HS-5 (cell line): ENCODE results near the gene SERP2.

Source experiments
- DNase-seq: peaks from one replicate; pipeline ENCODE4 v3.0.0-alpha.2; 2012; ENCODE audit warnings: low read depth

Gene SERP2

GRCh38 chr13:44359983-44360375 lies 13.6 kb upstream of the SERP2 start:
- DNase-seq, result no peak

- DNase-seq, result no peak
These were observed 11.1 kb upstream of the SERP2 start for GRCh38 chr13:44362394-44363040.

GRCh38 chr13:44363631-44364344 lies 9.8 kb upstream of the SERP2 start:
- DNase-seq, result no peak

GRCh38 chr13:44364345-44365000 lies 9.2 kb upstream of the SERP2 start:
- DNase-seq, result peak; percentile 42

GRCh38 chr13:44365008-44365407 lies 8.6 kb upstream of the SERP2 start:
- peak; percentile 47 for DNase-seq

GRCh38 chr13:44365899-44366298 lies 7.7 kb upstream of the SERP2 start:
- DNase-seq, result no peak

GRCh38 chr13:44368062-44368591 lies 5.5 kb upstream of the SERP2 start:
- no peak for DNase-seq

GRCh38 chr13:44368599-44369368 lies 4.8 kb upstream of the SERP2 start:
- DNase-seq, result no peak

GRCh38 chr13:44371421-44371820 lies 2.2 kb upstream of the SERP2 start:
- DNase-seq, result no peak

- no peak for DNase-seq
These were observed 400 bp upstream of the SERP2 start for GRCh38 chr13:44373247-44373600.

GRCh38 chr13:44374348-44374712 lies 706 bp downstream of the SERP2 start:
- no peak for DNase-seq

- DNase-seq, result no peak
These were observed 4.7 kb downstream of the SERP2 start for GRCh38 chr13:44378277-44378676.

- DNase-seq, result no peak
These were observed 6.3 kb downstream of the SERP2 start for GRCh38 chr13:44379885-44380284.

- DNase-seq, result no peak
These were observed 7.0 kb downstream of the SERP2 start for GRCh38 chr13:44380404-44381165.

GRCh38 chr13:44382635-44383145 lies 9.1 kb downstream of the SERP2 start:
- no peak for DNase-seq

GRCh38 chr13:44383945-44384344 lies 10.3 kb downstream of the SERP2 start:
- DNase-seq, result no peak

- DNase-seq, result no peak
These were observed 11.2 kb downstream of the SERP2 start for GRCh38 chr13:44384778-44385177.

GRCh38 chr13:44385401-44385800 lies 11.8 kb downstream of the SERP2 start:
- no peak for DNase-seq

- DNase-seq, result no peak
These were observed 12.2 kb downstream of the SERP2 start for GRCh38 chr13:44385847-44386246.

- no peak for DNase-seq
These were observed 13.4 kb downstream of the SERP2 start for GRCh38 chr13:44386913-44387556.
